ENCODE data around the gene ACBD4. TPM values are rescaled to one million over a fixed set of nuclear protein-coding genes. Genes with fewer than 3 reads are reported as not detected.

Gene ACBD4
- total and polyA plus RNA-seq, 2 of the 13 experiments (the other 11 are each of a cell fraction or from before 2014, with no cell fraction given) = 16.1 to 26.9 TPM

GRCh38 chr17:45171338-45172231 is 36.1 kb downstream of the ACBD4 start:
- peak; percentile 98 for FAIRE-seq
- DNase-seq (ENCODE audit: low spot score) = peak; percentile 94
- Histone ChIP-seq H3K4me1 (ENCODE audit: insufficient read depth, low read length) (peaks cover 68% of the 10 kb centered on the region), H3K9me3 (ENCODE audit: low read length) (no peaks in the 10 kb centered on the region), H3K9ac (ENCODE audit: insufficient read depth, low read depth, low read length) (peak overlapping the region; percentile 93), H3K27ac (ENCODE audit: extremely low read length, insufficient read depth, low read length) (peak overlapping the region; percentile 97), H3K27me3 (ENCODE audit: control insufficient read depth in 1 of 2, insufficient read depth in 2 of 2, low read length in 2 of 2) (no peaks in the 10 kb centered on the region), H3K79me2 (ENCODE audit: insufficient read depth, low read length) (no peaks in the 10 kb centered on the region), H3K36me3 (replicated peaks in 1 of 2; ENCODE audit: control insufficient read depth in 1 of 2, insufficient read depth in 2 of 2, low read length in 2 of 2) (peaks cover 10 to 18% of the 10 kb centered on the region in 2 experiments), H4K20me1 (ENCODE audit: insufficient read depth, low read length) (no peaks in the 10 kb centered on the region), H2AFZ (ENCODE audit: low read length) (no peak overlapping the region), H3K4me2 (ENCODE audit: low read depth, low read length) (peak overlapping the region; percentile 100), H3K4me3 (replicated peaks in 1 of 3; ENCODE audit: insufficient read depth in 1 of 3, low read depth in 2 of 3, low read length in 3 of 3) (peak overlapping the region; percentile 45 to 68 (median 53); a peak in 5 of 6 replicates)
- CTCF ChIA-PET (ENCODE audit: low intra/inter-chr PET ratio, low total read pairs) = interaction anchor here (0.7 to 3.2 kb wide), 4 partner anchors 11 to 36 kb away, joined by 3 to 10 read pairs (median 4); partner anchors contain the start of genes ACBD4 and HEXIM1
- intact Hi-C loops (cut with micrococcal nuclease; ENCODE audit: unreplicated experiment) = loop anchor here (1.0 kb wide), 1 partner anchor 10 kb away; the partner anchor contains the start of gene HEXIM2
- no TSS peak for BruUV-seq (replicated peaks)
- in situ Hi-C loops (cut with HindIII; ENCODE audit: extremely low pct_ligation_motif_present, low pct_unique_long_range_greater_than_20kb) = no loop called here
- 8% methylated on average over 19 of the region's 20 CpGs for WGBS (ENCODE audit: low lambda C conversion rate)
- peak; percentile 66 for ATAC-seq
- POLR2A ChIA-PET = interaction anchor here (0.5 to 24.3 kb wide), 17 partner anchors 12 to 1045 kb away, joined by 3 to 2487 read pairs (median 10); partner anchors contain the start of genes ACBD4, HEXIM1, HEXIM2 and MAP3K14
- TF ChIP-seq ZNF678 (CRISPR knock-in tag; IDR thresholded peaks at IDR 0.05) = no peak
- 0 out of 2 replicates have a peak, but pooled peaks have one; percentile 21 for TF ChIP-seq MEIS1 (CRISPR knock-in tag; IDR thresholded peaks at IDR 0.05; ENCODE audit: borderline replicate concordance)
- peak; percentile 21; the same call in 1 of the 2 replicates for TF ChIP-seq IRX3 (CRISPR knock-in tag; IDR thresholded peaks at IDR 0.05; ENCODE audit: borderline replicate concordance, low read depth)
- peak; percentile 64 for TF ChIP-seq BCL6 (CRISPR knock-in tag; IDR thresholded peaks at IDR 0.05)
- no peak for TF ChIP-seq PHF8 (CRISPR knock-in tag; IDR thresholded peaks at IDR 0.05)
- no peak for TF ChIP-seq SRF (IDR thresholded peaks at IDR 0.05; ENCODE audit: low read depth, low read length)
- TF ChIP-seq PBX3 (CRISPR knock-in tag; IDR thresholded peaks at IDR 0.05; ENCODE audit: borderline replicate concordance) = no peak
- TF ChIP-seq HNRNPLL (IDR thresholded peaks at IDR 0.05; ENCODE audit: low read depth, low read length, poor library complexity, severe bottlenecking) = peak; percentile 20
- TF ChIP-seq AHDC1 (CRISPR knock-in tag; IDR thresholded peaks at IDR 0.05; ENCODE audit: borderline replicate concordance) = peak; percentile 86; the same call in 1 of the 2 replicates
- TF ChIP-seq ZKSCAN1 (IDR thresholded peaks at IDR 0.05; ENCODE audit: low read length) = no peak
- TF ChIP-seq MIER2 (CRISPR knock-in tag; IDR thresholded peaks at IDR 0.05) = 0 out of 2 replicates have a peak, but pooled peaks have one; percentile 31
- no peak for TF ChIP-seq TAF15 (IDR thresholded peaks at IDR 0.05; ENCODE audit: low read depth, low read length, poor library complexity, severe bottlenecking)
- no peak for TF ChIP-seq MZF1 (CRISPR knock-in tag; IDR thresholded peaks at IDR 0.05; ENCODE audit: borderline replicate concordance)
- TF ChIP-seq ZNF777 (CRISPR knock-in tag; IDR thresholded peaks at IDR 0.05) = peak; percentile 18; the same call in 1 of the 2 replicates
- TF ChIP-seq ZNF510 (CRISPR knock-in tag; IDR thresholded peaks at IDR 0.05; ENCODE audit: low read depth) = no peak
- TF ChIP-seq HNF4A (CRISPR knock-in tag; IDR thresholded peaks at IDR 0.05) = peak; percentile 79
- peak; percentile 77 for TF ChIP-seq KLF9 (CRISPR knock-in tag; IDR thresholded peaks at IDR 0.05; ENCODE audit: low read depth)
